NK-92 (cell line): ENCODE results near the gene HAPLN2.
"Not testable (repeated sequence)": the region's sequence is repeated elsewhere in the genome, so short reads cannot be mapped to it uniquely, and the experiment has no call there.

Experiments
- DNase-seq: peaks from one replicate; lab custom pipeline; 2025; ENCODE audit not compliant: unreplicated experiment; lab: John Stamatoyannopoulos, UW

The HAPLN2 gene

GRCh38 chr1:156591432-156592157 lies 27.6 kb upstream of the HAPLN2 start, which contains the start of gene NAXE:
TSS of gene NAXE (plus strand) at chr1:156591776. CDS start at chr1:156591805, 29 bp downstream.
- DNase-seq: no peak

GRCh38 chr1:156592158-156592909 lies 26.9 kb upstream of the HAPLN2 start:
- no peak for DNase-seq

GRCh38 chr1:156592910-156593660 lies 26.1 kb upstream of the HAPLN2 start:
- DNase-seq: no peak

GRCh38 chr1:156593661-156593989 lies 25.6 kb upstream of the HAPLN2 start:
- no peak for DNase-seq

GRCh38 chr1:156594190-156594589 lies 25.0 kb upstream of the HAPLN2 start:
- no peak for DNase-seq

GRCh38 chr1:156595016-156595415 lies 24.2 kb upstream of the HAPLN2 start:
- DNase-seq: no peak

- DNase-seq: no peak
Observed at GRCh38 chr1:156596426-156596825, 22.8 kb upstream of the HAPLN2 start.

GRCh38 chr1:156598125-156598524 lies 21.1 kb upstream of the HAPLN2 start:
- no peak for DNase-seq

- DNase-seq: no peak
Observed at GRCh38 chr1:156598731-156599432, 20.3 kb upstream of the HAPLN2 start.

- DNase-seq: no peak
Observed at GRCh38 chr1:156599811-156600210, 19.4 kb upstream of the HAPLN2 start.

- DNase-seq: no peak
Observed at GRCh38 chr1:156600733-156601121, 18.5 kb upstream of the HAPLN2 start.

GRCh38 chr1:156601122-156601830 lies 17.9 kb upstream of the HAPLN2 start, which contains the start of gene GPATCH4:
TSS of gene GPATCH4 (minus strand) at chr1:156601479.
- peak; percentile 18 for DNase-seq

- no peak for DNase-seq
Observed at GRCh38 chr1:156601892-156602291, 17.3 kb upstream of the HAPLN2 start.

- DNase-seq: no peak
Observed at GRCh38 chr1:156602557-156602993, 16.6 kb upstream of the HAPLN2 start.

- not testable (repeated sequence) for DNase-seq
Observed at GRCh38 chr1:156607344-156607743, 11.9 kb upstream of the HAPLN2 start.

- no peak for DNase-seq
Observed at GRCh38 chr1:156608036-156608674, 11.1 kb upstream of the HAPLN2 start.

GRCh38 chr1:156608981-156609380 lies 10.2 kb upstream of the HAPLN2 start:
- DNase-seq: no peak

GRCh38 chr1:156610072-156610471 lies 9.1 kb upstream of the HAPLN2 start:
- not testable (repeated sequence) for DNase-seq

GRCh38 chr1:156612666-156613065 lies 6.5 kb upstream of the HAPLN2 start:
- DNase-seq: no peak

- no peak for DNase-seq
Observed at GRCh38 chr1:156615946-156616345, 3.3 kb upstream of the HAPLN2 start.
